Nephron (organoid): ENCODE results near the gene PTPRA.

Experiments used
- H3K27ac Mint-ChIP-seq, 3 experiments: 2 replicates each; pipeline ENCODE4 v1.8.0; 2020; ENCODE audit warnings: mixed read lengths in 3 of 3, mild to moderate bottlenecking in 2 of 3, moderate library complexity in 1 of 3
- H3K27me3 Mint-ChIP-seq: 2 replicates; pipeline ENCODE4 v1.8.0; 2021; ENCODE audit warnings: low read depth, mild to moderate bottlenecking, moderate library complexity, mixed read lengths
- H3K36me3 Mint-ChIP-seq: 2 replicates; pipeline ENCODE4 v1.8.0; 2020; ENCODE audit warnings: low read depth, mixed read lengths
- H3K4me1 Mint-ChIP-seq: 2 replicates; pipeline ENCODE4 v1.8.0; 2020; ENCODE audit warnings: mixed read lengths
- H3K4me3 Mint-ChIP-seq, 3 experiments: 2 replicates each; pipeline ENCODE4 v1.8.0; 2020; ENCODE audit warnings: mild to moderate bottlenecking in 3 of 3, mixed read lengths in 3 of 3, moderate library complexity in 2 of 3
- H3K9me3 Mint-ChIP-seq: 2 replicates; pipeline ENCODE4 v1.8.0; 2020; ENCODE audit warnings: mixed read lengths
- CTCF ChIP-seq, 3 experiments: fragments of 200-600 bp; sonication (generic); IDR thresholded peaks; one replicate each; pipeline ENCODE4 v1.5.0; 2021; ENCODE audit warnings: antibody characterized with exemption in 3 of 3; ENCODE audit not compliant: unreplicated experiment in 3 of 3

The PTPRA gene

DNA sequence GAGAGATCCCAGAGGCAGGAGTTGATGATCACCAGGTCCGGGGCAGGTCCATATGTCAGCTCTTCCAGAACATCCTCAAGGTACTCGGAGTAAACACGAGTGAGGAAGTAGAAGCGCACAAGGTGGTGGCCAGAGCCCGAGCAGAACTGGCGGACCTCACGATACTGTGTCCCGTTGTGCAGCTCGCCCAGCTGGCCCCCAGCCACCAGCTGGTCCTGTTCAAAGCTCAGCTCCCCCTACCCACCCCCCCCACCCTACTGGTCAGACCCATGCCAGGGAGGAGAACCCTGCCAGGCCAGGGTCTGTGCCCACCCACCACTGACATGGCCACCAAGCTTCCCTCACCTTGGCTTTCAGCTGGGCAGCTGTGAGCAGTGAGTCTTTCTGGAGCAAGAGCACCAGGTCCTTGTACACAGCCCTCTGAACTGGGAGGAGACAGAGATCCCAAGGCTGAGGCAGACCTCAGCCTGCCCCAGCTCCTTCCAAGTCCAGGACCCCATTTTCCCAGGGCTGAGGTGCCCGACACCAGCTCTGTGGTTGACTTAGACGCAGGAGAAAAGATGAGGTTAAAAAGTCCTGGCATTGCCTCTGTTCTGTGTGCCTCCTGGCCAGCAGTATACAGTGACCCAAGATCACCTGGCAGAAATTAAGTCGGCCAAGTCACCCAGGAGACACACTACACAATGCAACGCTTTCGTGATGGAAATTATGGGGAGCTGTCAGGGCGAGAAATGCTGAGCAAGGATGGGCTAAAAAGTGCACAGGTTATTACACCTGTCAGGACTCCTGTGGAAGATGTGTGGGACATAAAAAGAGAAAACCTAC, 34.2 kb upstream of the PTPRA start:
- TF ChIP-seq CTCF (IDR thresholded peaks at IDR 0.05; ENCODE audit: unreplicated experiment in 3 of 3): no peak
- H3K4me3 Mint-ChIP-seq: peak overlapping the region; percentile 86 to 97 (median 96)
- peak overlapping the region; percentile 71 to 97 (median 83) for H3K27ac Mint-ChIP-seq
- H3K27me3 Mint-ChIP-seq: no peaks in the 10 kb centered on the region
- H3K36me3 Mint-ChIP-seq: peaks cover 42% of the 10 kb centered on the region
- no peaks in the 10 kb centered on the region for H3K9me3 Mint-ChIP-seq
- peaks cover 12% of the 10 kb centered on the region for H3K4me1 Mint-ChIP-seq

- H3K27ac Mint-ChIP-seq: peak overlapping the region; percentile 71 to 97 (median 83)
- peaks cover 12% of the 10 kb centered on the region for H3K4me1 Mint-ChIP-seq
- H3K36me3 Mint-ChIP-seq: peaks cover 36% of the 10 kb centered on the region
- no peak for TF ChIP-seq CTCF (IDR thresholded peaks at IDR 0.05; ENCODE audit: unreplicated experiment in 3 of 3)
- no peaks in the 10 kb centered on the region for H3K27me3 Mint-ChIP-seq
- peak overlapping the region; percentile 86 to 97 (median 96) for H3K4me3 Mint-ChIP-seq
- H3K9me3 Mint-ChIP-seq: no peaks in the 10 kb centered on the region
Measured at GRCh38 chr20:2839732-2840137, 33.5 kb upstream of the PTPRA start.

DNA sequence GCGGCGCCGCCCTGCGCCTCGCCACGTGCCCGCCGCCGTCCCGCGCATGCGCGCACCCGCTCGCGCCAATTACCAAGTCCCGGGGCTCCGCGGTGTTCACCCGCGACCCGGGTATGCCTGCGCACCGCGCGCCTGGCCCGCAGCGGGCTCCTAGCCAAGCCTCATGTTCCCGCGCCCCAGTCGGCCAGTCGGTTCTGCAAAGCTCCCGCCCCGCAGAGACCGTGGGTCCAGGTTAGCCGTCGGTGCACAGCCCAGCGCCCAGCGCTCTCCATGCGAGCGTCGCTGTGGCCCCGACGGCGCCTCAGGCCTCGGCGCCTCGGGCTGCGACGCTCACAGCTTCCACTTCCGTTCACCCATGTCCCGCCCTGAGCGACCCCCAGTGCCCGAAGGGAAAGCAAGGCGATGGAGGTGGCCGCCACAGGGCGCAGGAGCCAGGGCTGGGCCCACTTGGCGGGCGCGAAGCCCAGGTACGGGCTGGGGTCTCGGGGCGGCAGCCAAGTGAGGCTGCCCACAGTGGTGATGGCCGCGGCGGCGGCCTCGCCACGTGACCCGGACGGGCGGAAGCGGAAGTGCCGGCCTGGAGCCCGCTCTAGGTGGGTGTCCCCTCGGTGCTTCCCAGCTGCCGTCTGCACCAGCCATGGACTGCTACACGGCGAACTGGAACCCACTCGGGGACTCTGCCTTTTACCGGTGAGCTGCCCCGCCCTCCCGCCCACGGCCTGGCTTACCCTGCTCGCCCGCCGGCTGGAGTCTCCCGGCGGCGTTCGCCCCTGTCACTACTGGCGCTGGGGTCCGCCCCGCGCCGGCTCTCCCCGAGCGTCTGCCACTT, 32.9 kb upstream of the PTPRA start, which contains the start of the genes PCED1A and VPS16:
TSS of gene PCED1A (minus strand) at position 518 of the 829 bp plus-strand sequence. CDS start 743 bp downstream, outside the sequence.
TSS of gene VPS16 (plus strand) at position 608 of the 829 bp plus-strand sequence. CDS start at position 638, 30 bp downstream.
- peaks cover 30% of the 10 kb centered on the region for H3K36me3 Mint-ChIP-seq
- no peaks in the 10 kb centered on the region for H3K9me3 Mint-ChIP-seq
- peak within 1 kb of the TSS; percentile 86 to 97 (median 96) for H3K4me3 Mint-ChIP-seq
- H3K27me3 Mint-ChIP-seq: no peaks in the 10 kb centered on the region
- H3K27ac Mint-ChIP-seq: peak within 1 kb of the TSS; percentile 88 to 97 (median 95)
- TF ChIP-seq CTCF (IDR thresholded peaks at IDR 0.05; ENCODE audit: unreplicated experiment in 3 of 3): no peak
- H3K4me1 Mint-ChIP-seq: peaks cover 12% of the 10 kb centered on the region

GRCh38 chr20:2840967-2841531, 32.2 kb upstream of the PTPRA start:
- Mint-ChIP-seq H3K27me3 (no peaks in the 10 kb centered on the region), H3K36me3 (peaks cover 30% of the 10 kb centered on the region), H3K4me3 (peak overlapping the region; percentile 85 to 97 (median 91)), H3K4me1 (peaks cover 12% of the 10 kb centered on the region), H3K9me3 (no peaks in the 10 kb centered on the region), H3K27ac (peak overlapping the region; percentile 88 to 95 (median 94))
- no peak for TF ChIP-seq CTCF (IDR thresholded peaks at IDR 0.05; ENCODE audit: unreplicated experiment in 3 of 3)

- no peaks in the 10 kb centered on the region for H3K27me3 Mint-ChIP-seq
- H3K9me3 Mint-ChIP-seq: no peaks in the 10 kb centered on the region
- no peak overlapping the region for H3K27ac Mint-ChIP-seq
- H3K4me1 Mint-ChIP-seq: peaks cover 5% of the 10 kb centered on the region
- H3K4me3 Mint-ChIP-seq: no peak overlapping the region
- no peak for TF ChIP-seq CTCF (IDR thresholded peaks at IDR 0.05; ENCODE audit: unreplicated experiment in 3 of 3)
- peaks cover 4% of the 10 kb centered on the region for H3K36me3 Mint-ChIP-seq
Measured at GRCh38 chr20:2845607-2846006, 27.7 kb upstream of the PTPRA start.
